Hippocampal formation (tissue), 2 donors: ENCODE results near the gene ZNF438.
A peak's percentile ranks its signal among the peaks of the same experiment; 100 is the strongest.
"Not testable (repeated sequence)": the region's sequence is repeated elsewhere in the genome, so short reads cannot be mapped to it uniquely, and the experiment has no call there.

Experiments used
- DNase-seq, 2 donors: peaks; one replicate each; lab custom pipeline; 2025; lab: John Stamatoyannopoulos, UW

Gene ZNF438

DNA sequence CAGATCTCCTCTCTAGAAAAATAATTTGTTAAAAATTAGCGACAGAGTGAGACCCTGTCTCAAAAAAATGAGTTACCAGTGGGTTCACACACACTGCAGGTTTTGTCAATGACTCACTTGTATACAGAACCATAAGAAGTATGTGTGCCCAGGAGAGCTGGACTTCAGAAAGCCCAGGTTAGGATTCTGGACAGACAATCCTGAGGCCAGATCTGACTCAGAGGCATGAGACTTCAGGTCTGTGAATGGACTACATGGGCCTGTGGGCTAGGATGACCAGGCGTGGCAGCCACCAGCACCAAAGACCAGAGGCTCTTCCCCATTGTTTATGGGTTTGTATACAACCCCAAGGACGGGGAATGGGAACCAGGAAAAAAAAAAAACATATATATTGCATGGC, 9.3 kb upstream of the ZNF438 start:
- DNase-seq, result no peak

DNA sequence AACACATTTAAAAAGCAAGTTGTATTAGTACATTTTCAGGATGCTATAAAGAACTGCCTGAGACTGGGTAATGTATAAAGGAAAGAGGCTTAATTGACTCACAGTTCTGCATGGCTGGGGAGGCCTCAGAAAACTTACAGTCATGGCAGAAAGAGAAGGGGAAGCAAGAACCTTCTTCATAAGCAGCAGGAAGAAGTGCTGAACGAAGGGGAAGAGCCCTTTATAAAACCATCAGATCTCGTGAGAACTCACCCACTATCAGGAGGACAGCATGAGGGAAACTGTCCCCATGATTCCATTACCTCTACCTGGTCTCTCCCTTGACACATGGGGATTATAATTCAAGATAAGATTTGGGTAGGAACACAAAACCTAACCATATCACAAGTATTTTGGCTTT, 7.3 kb upstream of the ZNF438 start:
- DNase-seq, result not testable (repeated sequence)

- no peak for DNase-seq
Measured at GRCh38 chr10:31037749-31038148, 6.1 kb upstream of the ZNF438 start.

DNA sequence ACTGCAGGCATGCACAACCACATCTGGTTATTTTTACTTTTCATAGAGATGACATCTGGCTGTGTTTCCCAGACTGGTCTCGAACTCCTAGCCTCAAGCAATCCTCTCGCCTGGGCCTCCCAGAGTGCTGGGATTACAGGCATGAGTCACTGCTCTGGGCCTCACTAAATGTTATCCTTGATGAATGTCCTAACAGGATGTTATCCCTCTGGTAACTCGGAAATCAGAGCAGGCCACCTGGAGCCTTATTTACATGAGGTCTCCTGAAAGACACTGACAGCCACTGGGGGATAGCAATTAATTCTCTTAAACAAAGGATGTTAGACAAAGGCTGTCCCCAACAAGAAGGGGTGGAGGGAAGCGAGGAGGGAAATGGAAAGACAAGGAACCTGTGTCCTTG, 4.5 kb upstream of the ZNF438 start:
- DNase-seq, result no peak

DNA sequence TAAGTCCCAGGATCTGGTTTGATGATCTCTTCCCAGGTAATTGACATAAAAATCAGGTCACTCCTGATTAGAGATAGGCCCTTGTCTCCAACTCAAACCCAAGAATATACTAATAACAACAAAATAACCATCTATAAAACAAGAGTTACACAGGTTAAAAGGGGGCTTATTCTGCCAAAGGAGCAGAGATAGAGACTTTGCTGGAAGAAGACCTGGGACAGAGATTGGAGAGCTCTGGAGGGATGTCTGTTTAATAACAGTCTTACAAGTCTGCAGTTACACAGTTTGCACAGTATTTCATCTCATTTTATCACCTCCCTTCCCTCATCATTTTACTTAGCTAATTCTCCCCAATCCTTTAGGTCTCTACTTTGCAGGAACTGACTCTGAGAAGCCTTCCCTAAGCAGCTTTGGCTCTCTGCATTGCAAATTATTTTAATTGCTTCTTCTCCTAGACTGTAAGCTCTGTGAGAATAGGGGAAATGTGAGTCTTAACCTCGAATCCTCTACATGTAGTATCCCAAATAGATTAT, 3.7 kb upstream of the ZNF438 start:
- no peak for DNase-seq

GRCh38 chr10:31034098-31034909, 2.6 kb upstream of the ZNF438 start:
- DNase-seq, result no peak

GRCh38 chr10:31033147-31033546, 1.5 kb upstream of the ZNF438 start:
- DNase-seq, result no peak

GRCh38 chr10:31032258-31033132, 830 bp upstream of the ZNF438 start:
- peak; percentile 95 for DNase-seq

DNA sequence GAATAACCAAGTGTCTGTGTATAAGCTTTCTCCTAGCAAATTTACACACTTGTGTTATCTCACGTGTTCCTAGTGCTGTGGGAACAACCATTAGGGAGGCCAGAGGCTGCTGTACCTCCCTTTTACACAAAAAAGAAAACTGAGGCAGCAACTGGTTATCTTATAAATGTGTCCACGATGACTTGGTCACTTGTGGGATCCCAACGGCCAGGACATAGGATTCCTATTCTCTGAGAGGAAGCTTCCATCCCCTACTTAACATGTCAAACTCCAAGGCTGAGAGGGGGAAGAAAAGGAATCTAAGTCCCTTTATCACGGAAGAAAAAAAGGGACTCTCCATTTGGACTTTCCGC, 484 bp downstream of the ZNF438 start:
- DNase-seq, result no peak

DNA sequence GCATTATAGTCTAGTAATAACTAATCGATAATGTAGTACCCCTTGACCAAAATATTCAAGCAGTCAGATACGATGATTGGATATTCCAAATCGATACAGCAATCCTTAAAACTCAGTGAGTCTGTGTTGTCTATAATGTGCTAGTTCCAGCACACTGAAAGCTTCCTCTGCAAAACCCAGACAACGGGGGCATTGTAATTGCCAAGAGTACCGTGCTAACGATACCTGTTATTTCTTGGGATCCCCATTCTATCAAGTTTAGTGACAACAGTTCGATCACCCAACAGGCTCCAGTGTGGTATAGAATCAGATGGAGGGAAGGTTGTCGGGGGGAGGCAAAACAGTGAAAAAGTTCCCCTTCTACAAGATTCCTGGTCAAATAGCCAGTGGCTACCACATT, 865 bp downstream of the ZNF438 start:
- DNase-seq, result no peak

- DNase-seq, result no peak
Measured at GRCh38 chr10:31030260-31030659, 1.4 kb downstream of the ZNF438 start.

- DNase-seq, result no peak
Measured at GRCh38 chr10:31028081-31028480, 3.6 kb downstream of the ZNF438 start.

GRCh38 chr10:31026279-31026678, 5.4 kb downstream of the ZNF438 start:
- not testable (repeated sequence) for DNase-seq

- no peak for DNase-seq
Measured at GRCh38 chr10:31025142-31025541, 6.5 kb downstream of the ZNF438 start.

DNA sequence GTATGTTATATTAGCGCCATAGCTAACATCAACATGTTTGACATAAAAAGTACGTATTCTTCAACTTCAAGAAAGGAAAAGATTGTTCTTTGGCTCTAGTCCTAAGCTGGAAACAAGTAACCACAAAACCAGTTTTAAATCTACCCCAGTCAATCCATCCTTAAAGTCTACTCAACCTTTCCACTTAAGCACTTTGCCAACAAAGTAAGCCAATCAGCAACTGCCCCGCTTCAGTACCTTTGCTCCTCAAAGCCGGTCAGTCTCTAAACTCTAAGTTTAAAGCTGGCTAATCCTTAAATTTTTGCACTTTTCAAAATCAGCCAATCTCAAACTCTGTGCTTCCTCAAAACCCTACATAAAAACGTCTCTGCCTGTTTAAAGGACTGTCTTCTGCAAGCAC, 8.1 kb downstream of the ZNF438 start:
- DNase-seq, result no peak

DNA sequence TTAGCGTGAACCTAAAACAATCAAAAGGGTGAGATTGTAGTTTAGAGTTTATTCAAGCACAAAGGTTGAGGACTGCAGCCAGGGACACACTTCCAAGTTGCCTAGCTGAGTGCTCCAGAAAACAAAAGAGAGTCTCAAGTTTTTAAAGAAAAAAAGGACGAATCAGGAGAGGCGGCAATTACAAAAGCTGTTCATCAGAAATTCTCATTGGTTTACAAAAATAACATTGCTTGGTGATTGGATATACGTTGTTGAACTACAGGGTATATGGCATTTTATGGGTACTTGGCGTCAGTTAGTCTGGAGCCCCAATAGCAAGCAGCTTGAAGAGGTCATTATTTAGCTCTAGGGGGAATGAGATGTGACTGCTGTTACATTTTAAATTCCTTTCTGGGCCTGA, 11.5 kb downstream of the ZNF438 start:
- peak in 1 of 2 donors; percentile 23 for DNase-seq

DNA sequence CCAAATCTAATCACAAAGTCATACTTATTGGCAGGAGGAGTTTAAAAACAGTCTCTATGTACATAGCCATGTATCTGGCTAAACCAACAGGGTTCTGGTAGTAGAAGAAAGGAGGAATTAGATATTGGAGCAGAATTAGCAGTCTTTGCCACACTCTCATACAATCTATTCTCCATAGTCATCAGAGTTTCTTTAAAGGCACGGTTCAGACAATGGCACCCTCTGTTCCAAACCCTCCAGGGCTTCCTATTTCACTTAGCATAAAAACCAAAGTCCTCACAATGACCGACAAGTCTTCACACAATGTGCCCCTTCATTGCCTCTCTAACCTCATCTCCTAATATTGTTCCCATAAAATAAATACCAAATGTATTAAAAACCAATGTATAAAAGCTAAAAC, 12.7 kb downstream of the ZNF438 start:
- DNase-seq, result no peak

DNA sequence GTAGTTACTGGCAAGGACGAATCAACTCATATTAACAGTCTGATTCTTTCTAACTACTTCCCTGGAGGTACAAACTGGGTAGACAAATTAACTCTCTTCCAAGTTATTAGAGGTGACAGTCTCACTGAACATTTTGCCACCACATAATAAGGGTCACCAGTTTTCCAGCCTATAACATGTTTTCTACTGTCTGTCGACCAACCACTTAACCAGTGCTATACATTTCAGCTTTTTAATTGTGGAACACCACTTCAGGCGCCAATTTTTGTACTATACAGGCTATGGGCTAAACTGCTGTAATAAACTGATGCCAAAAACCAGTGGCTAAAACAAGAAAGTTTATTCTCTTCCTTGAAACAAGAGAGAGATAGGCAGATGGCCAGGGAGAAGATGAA, 13.3 kb downstream of the ZNF438 start:
- DNase-seq, result no peak

GRCh38 chr10:31017534-31018355, 13.9 kb downstream of the ZNF438 start:
- no peak for DNase-seq

DNA sequence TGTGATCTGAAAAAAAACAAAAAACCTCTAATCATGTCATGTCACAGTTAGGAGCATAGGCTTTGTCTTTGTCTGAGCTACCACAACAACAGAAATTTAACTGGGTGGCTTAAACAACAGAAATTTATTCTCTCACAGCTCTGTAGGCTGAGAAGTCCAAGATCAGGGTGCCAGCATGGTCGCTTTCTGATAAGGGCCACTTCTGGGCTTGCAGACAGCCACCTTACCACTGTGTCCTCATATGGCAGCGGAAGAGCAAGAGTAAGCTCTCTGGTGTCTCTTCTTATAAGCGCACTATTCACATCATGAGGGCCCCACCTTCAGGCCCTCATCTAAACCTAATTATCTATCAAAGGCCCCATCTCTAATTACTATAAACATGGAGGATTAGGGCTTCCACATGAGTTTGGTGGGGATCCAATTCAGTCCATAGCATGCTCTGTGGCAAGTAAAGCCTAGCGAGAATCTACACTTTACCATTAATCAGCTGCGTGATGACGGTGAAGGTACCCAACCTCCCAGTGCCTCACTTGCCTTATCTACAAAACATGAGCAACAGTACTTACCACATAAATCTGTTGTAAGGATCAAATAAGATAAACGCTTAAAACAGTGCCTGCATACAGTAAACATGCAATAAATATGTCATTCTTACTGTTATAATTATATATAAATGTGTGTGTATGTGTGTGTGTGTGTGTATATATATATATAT, 17.3 kb downstream of the ZNF438 start:
- no peak for DNase-seq

DNA sequence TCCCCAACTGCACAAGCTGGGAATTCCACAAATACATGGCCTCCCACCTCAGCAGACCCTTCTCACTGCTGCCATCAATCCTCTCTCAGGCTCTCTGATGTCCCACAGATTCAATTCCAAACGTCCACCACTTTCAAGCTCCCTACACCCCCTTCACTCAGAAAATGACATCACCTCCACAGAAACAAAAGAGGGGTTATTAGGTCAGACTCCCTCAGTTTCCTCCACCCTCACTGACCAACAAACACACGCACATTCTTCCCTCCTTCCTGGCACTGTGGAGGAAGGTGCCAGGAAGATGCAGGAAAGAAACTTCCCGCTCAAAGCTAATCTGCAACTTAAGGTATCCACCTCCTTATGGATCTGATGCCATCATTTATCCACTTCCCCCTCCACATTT, 18.3 kb downstream of the ZNF438 start:
- no peak for DNase-seq

DNA sequence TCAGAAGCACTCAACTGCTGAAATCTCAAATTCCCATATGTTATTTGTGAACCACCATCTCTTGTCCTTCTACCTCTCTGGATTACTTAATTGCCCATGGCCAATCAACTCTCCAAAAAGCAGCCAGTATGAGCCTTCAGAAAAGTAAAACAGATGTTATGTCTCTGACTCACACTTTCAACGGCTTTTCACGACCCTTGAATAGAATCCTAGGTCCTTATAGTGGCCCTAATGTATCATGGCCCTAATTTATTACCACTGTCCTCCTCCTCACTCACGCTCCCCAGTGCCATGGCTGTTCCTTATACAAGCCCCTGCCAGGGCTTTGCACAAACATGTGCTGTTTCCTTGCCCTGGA, 20.0 kb downstream of the ZNF438 start:
- no peak for DNase-seq
